ENCODE measurements around the gene CHST15. TPM values are rescaled to one million over a fixed set of nuclear protein-coding genes. Genes with fewer than 3 reads are reported as not detected.

CHST15 gene
- total and polyA plus RNA-seq, 2 experiments from 2014 or later: 0.06 to 0.11 TPM

DNA sequence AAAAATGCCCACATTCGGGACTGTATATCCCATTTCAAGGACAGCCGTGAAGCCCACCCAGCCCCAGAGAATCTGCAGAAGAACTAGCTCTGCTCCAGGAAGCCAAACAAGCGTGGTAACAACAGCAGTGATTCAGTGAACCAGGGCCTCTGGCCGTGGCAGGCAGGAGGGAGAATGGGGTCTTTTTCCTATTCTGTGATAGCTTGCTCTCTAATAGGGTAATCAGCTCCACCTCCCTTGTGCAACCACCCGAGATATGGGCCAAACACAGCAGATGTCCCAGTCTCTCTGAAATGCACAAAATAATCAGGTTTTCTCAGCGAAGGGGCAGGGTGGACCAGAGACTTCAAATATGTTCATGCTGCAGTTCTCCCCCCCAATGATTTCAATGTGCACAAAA is 35.8 kb downstream of the CHST15 start:
- H3K4me1 ChIP-seq (ENCODE audit: insufficient read depth): no peaks in the 10 kb centered on the region
- H3F3A ChIP-seq (ENCODE audit: insufficient read depth): no peaks in the 10 kb centered on the region
- no peaks in the 10 kb centered on the region for H3K9me2 ChIP-seq (ENCODE audit: insufficient read depth)
- in situ Hi-C loops (cut with MboI): no loop called here
- H3K79me2 ChIP-seq (ENCODE audit: insufficient read depth): no peaks in the 10 kb centered on the region
- no peak for TF ChIP-seq EZH2phosphoT487 (IDR thresholded peaks at IDR 0.05; ENCODE audit: insufficient read depth, low read depth)
- TF ChIP-seq EZH2 (IDR thresholded peaks at IDR 0.05; ENCODE audit: insufficient read depth, poor library complexity, severe bottlenecking): no peak
- H3K9ac ChIP-seq: no peak overlapping the region
- H3K36me3 ChIP-seq (ENCODE audit: low read depth): no peaks in the 10 kb centered on the region
- H4K20me1 ChIP-seq (ENCODE audit: insufficient read depth): no peaks in the 10 kb centered on the region
- H3K9me3 ChIP-seq (ENCODE audit: low read depth): no peaks in the 10 kb centered on the region
- no peak overlapping the region for H3K27ac ChIP-seq
- WGBS, 2 experiments (ENCODE audit: low coverage in 1 of 2, low lambda C conversion rate in 2 of 2, missing lambda C conversion rate in 2 of 2): 15 to 27% methylated on average over 6 of the region's 6 CpGs
- no peak for DNase-seq
- no peak overlapping the region for H3K4me3 ChIP-seq
- H3K27me3 ChIP-seq (replicated peaks; ENCODE audit: insufficient read depth): peaks cover 23% of the 10 kb centered on the region
- H2AFZ ChIP-seq: no peak overlapping the region
- no peak overlapping the region for H3K4me2 ChIP-seq (ENCODE audit: unreplicated experiment)

DNA sequence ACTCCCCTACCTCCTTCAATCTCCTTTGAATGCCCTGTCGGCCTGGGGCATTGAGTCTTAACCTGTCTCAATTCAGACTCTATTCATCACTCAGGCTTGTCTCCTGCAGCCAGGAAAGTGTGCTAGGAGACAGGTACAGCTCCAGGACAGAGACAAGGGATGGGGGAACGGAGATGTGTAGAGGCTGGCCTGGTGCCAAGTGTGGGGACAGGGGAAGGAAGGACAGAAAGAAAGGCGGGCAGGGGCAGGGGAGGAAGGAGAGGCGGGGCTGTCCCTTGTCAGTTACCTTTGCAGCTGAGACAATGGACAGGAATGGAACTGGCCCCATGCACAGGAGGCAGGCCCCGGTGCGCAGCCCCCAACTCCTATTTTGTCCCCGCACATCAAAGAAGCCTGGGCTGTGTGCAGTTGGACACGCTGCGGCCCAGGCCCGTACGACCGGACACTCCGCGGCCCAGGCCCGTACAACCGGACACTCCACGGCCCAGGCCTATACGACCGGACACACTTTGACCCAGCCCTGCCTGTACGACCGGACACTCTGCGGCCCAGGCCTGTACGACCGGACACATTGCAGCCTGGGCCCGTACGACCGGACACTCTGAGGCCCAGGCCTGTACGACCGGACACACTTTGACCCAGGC is 36.9 kb downstream of the CHST15 start:
- peaks cover 14% of the 10 kb centered on the region for H3K27me3 ChIP-seq (replicated peaks; ENCODE audit: insufficient read depth)
- no peaks in the 10 kb centered on the region for H3K9me2 ChIP-seq (ENCODE audit: insufficient read depth)
- in situ Hi-C loops (cut with MboI): no loop called here
- no peaks in the 10 kb centered on the region for H3K36me3 ChIP-seq (ENCODE audit: low read depth)
- H3K4me1 ChIP-seq (ENCODE audit: insufficient read depth): no peaks in the 10 kb centered on the region
- H4K20me1 ChIP-seq (ENCODE audit: insufficient read depth): no peaks in the 10 kb centered on the region
- no peak overlapping the region for H2AFZ ChIP-seq
- no peak for TF ChIP-seq EZH2phosphoT487 (IDR thresholded peaks at IDR 0.05; ENCODE audit: insufficient read depth, low read depth)
- TF ChIP-seq EZH2 (IDR thresholded peaks at IDR 0.05; ENCODE audit: insufficient read depth, poor library complexity, severe bottlenecking): no peak
- no peak overlapping the region for H3K9ac ChIP-seq
- H3K9me3 ChIP-seq (ENCODE audit: low read depth): no peaks in the 10 kb centered on the region
- no peak overlapping the region for H3K4me3 ChIP-seq
- no peak overlapping the region for H3K4me2 ChIP-seq (ENCODE audit: unreplicated experiment)
- no peaks in the 10 kb centered on the region for H3F3A ChIP-seq (ENCODE audit: insufficient read depth)
- H3K27ac ChIP-seq: no peak overlapping the region
- WGBS, 2 experiments (ENCODE audit: low coverage in 1 of 2, low lambda C conversion rate in 2 of 2, missing lambda C conversion rate in 2 of 2): 78 to 86% methylated on average over 27 to 29 of the region's 29 CpGs
- no peaks in the 10 kb centered on the region for H3K79me2 ChIP-seq (ENCODE audit: insufficient read depth)
- no peak for DNase-seq

DNA sequence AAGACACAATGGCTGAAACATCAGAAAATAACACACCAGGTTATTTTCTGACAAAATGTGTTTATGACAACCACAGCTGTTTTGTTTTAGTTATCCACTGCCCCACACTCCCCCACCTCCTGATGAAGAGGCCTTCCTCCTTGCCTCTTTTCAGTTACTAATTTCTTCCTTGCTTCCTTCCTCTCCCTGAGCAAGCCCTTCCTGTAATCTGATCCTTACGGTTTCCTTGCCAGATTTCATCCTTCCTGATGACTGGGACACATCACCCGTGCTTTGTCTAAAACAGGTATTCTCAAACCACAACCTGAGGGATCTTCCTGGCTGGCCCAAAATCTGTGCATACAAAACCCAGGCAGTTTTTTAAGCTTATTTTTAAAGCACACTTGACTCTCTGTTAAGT is 39.4 kb downstream of the CHST15 start:
- H3K9me2 ChIP-seq (ENCODE audit: insufficient read depth): no peaks in the 10 kb centered on the region
- H3K27ac ChIP-seq: no peak overlapping the region
- no peak overlapping the region for H3K4me2 ChIP-seq (ENCODE audit: unreplicated experiment)
- no peak overlapping the region for H3K9ac ChIP-seq
- H2AFZ ChIP-seq: no peak overlapping the region
- no peaks in the 10 kb centered on the region for H3K4me1 ChIP-seq (ENCODE audit: insufficient read depth)
- in situ Hi-C loops (cut with MboI): no loop called here
- no peaks in the 10 kb centered on the region for H3K79me2 ChIP-seq (ENCODE audit: insufficient read depth)
- H3K36me3 ChIP-seq (ENCODE audit: low read depth): no peaks in the 10 kb centered on the region
- H3K27me3 ChIP-seq (replicated peaks; ENCODE audit: insufficient read depth): peaks cover 9% of the 10 kb centered on the region
- H3F3A ChIP-seq (ENCODE audit: insufficient read depth): no peaks in the 10 kb centered on the region
- no peak overlapping the region for H3K4me3 ChIP-seq
- 7 to 10% methylated on average over 2 of the region's 2 CpGs for WGBS, 2 experiments (ENCODE audit: low coverage in 1 of 2, low lambda C conversion rate in 2 of 2, missing lambda C conversion rate in 2 of 2)
- TF ChIP-seq EZH2 (IDR thresholded peaks at IDR 0.05; ENCODE audit: insufficient read depth, poor library complexity, severe bottlenecking) (no peak), EZH2phosphoT487 (IDR thresholded peaks at IDR 0.05; ENCODE audit: insufficient read depth, low read depth) (no peak)
- H4K20me1 ChIP-seq (ENCODE audit: insufficient read depth): no peaks in the 10 kb centered on the region
- H3K9me3 ChIP-seq (ENCODE audit: low read depth): no peaks in the 10 kb centered on the region
- DNase-seq: no peak

DNA sequence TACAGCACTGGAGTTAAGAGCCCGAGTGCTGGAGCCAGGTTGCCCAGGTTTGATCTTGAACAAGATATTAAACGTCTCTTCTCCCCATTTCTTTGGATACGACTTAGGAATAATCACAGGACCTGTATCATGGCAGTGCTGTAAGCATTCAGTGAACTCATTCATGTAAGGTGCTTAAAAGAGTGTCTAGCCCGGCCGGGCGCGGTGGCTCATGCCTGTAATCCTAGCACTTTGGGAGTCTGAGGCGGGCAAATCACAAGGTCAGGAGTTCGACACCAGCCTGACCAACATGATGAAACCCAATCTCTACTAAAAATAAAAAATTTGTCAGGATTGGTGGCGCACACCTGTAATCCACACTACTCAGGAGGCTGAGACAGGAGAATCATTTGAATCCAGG is 40.8 kb downstream of the CHST15 start:
- no peaks in the 10 kb centered on the region for H3K79me2 ChIP-seq (ENCODE audit: insufficient read depth)

More for the DNA sequence above, 40.8 kb downstream of the CHST15 start:
- no peaks in the 10 kb centered on the region for H3F3A ChIP-seq (ENCODE audit: insufficient read depth)
- H3K27ac ChIP-seq: no peak overlapping the region
- no peak overlapping the region for H3K4me2 ChIP-seq (ENCODE audit: unreplicated experiment)
- TF ChIP-seq EZH2 (IDR thresholded peaks at IDR 0.05; ENCODE audit: insufficient read depth, poor library complexity, severe bottlenecking) (no peak), EZH2phosphoT487 (IDR thresholded peaks at IDR 0.05; ENCODE audit: insufficient read depth, low read depth) (no peak)
- WGBS, 2 experiments (ENCODE audit: low coverage in 1 of 2, low lambda C conversion rate in 2 of 2, missing lambda C conversion rate in 2 of 2): 66 to 70% methylated on average over 10 of the region's 10 CpGs
- no peaks in the 10 kb centered on the region for H3K4me1 ChIP-seq (ENCODE audit: insufficient read depth)
- H3K9me2 ChIP-seq (ENCODE audit: insufficient read depth): no peaks in the 10 kb centered on the region
- H4K20me1 ChIP-seq (ENCODE audit: insufficient read depth): no peaks in the 10 kb centered on the region
- H3K9me3 ChIP-seq (ENCODE audit: low read depth): no peaks in the 10 kb centered on the region
- H3K27me3 ChIP-seq (replicated peaks; ENCODE audit: insufficient read depth): peaks cover 14% of the 10 kb centered on the region
- H3K9ac ChIP-seq: no peak overlapping the region
- no peak for DNase-seq
- no peak overlapping the region for H3K4me3 ChIP-seq
- H2AFZ ChIP-seq: no peak overlapping the region
- in situ Hi-C loops (cut with MboI): no loop called here
- H3K36me3 ChIP-seq (ENCODE audit: low read depth): no peaks in the 10 kb centered on the region
